K562 (cell line): ENCODE data around the gene C19orf18. TPM values are rescaled to one million over a fixed set of nuclear protein-coding genes. Genes with fewer than 3 reads are reported as not detected.

Experiments used
- ATAC-seq: fragments of 200-7000 bp; cut with Tn5 transposase; 3 replicates; pipeline ENCODE4 v1.9.1; 2020; ENCODE audit warnings: moderate library complexity
- BruUV-seq: library from RNA; stranded (reverse); fragments of 400-500 nt; replicated peaks from 2 replicates; lab custom pipeline; 2021; lab: Mats Ljungman, UMichigan
- CTCF ChIA-PET: fragments of 300-600 bp; formaldehyde crosslinking; extraction: SDS; loops from one replicate; lab custom pipeline; 2021; ENCODE audit warnings: low intra/inter-chr PET ratio; lab: Yijun Ruan, JAX
- POLR2A ChIA-PET: fragments of 300-600, 350-650 bp; sonication (Branson Sonifier 250); formaldehyde crosslinking; extraction: SDS; loops from one replicate; lab custom pipeline; 2021; ENCODE audit warnings: antibody characterized with exemption, inconsistent platforms; lab: Yijun Ruan, JAX
- DNase-seq, 4 experiments: peaks; one replicate each; pipeline versions ENCODE4 v3.0.0 to v3.0.0-alpha.2; 2011 to 2018; ENCODE audit warnings: low spot score in 3 of 4, mixed read lengths in 3 of 4; ENCODE audit errors: extremely low read depth in 1 of 4
- FAIRE-seq: peaks from 2 replicates; lab custom pipeline; 2011; peaks lifted over from hg19 to GRCh38; lab: Jason Lieb, UNC
- H2AFZ ChIP-seq: 2 replicates; pipeline ENCODE4 v1.6.0; 2011; ENCODE audit warnings: low read depth, low read length, control low read depth, inconsistent platforms
- H3K27ac ChIP-seq: fragments of 200-600 bp; 3 replicates; pipeline ENCODE4 v1.8.0; 2011; ENCODE audit warnings: low read depth, mild to moderate bottlenecking, control low read depth, inconsistent platforms, low read length, moderate library complexity, mixed read lengths; ENCODE audit errors: extremely low read depth
- H3K27me3 ChIP-seq, 2 experiments: fragments of 300-600 bp in 1 of 2; 2 replicates in 1 of 2; 3 replicates in 1 of 2; pipeline versions ENCODE4 v1.6.0 to v1.8.0; 2011; ENCODE audit warnings: inconsistent platforms in 2 of 2, low read length in 2 of 2, mild to moderate bottlenecking in 1 of 2, mixed read lengths in 1 of 2, moderate library complexity in 1 of 2; ENCODE audit not compliant: control insufficient read depth in 2 of 2, insufficient read depth in 2 of 2
- H3K36me3 ChIP-seq: fragments of 300-600 bp; 3 replicates; pipeline ENCODE4 v1.8.0; 2011; ENCODE audit warnings: mild to moderate bottlenecking, low read length, inconsistent platforms; ENCODE audit not compliant: control insufficient read depth, insufficient read depth
- H3K4me1 ChIP-seq, 2 experiments: fragments of 200-600 bp in 1 of 2; replicated peaks in 1 of 2; 2 replicates in 1 of 2; 3 replicates in 1 of 2; pipeline versions ENCODE4 v1.5.1 to v1.8.0; 2011; ENCODE audit warnings: inconsistent platforms in 2 of 2, low read length in 2 of 2, mild to moderate bottlenecking in 1 of 2, mixed read lengths in 1 of 2, moderate library complexity in 1 of 2; ENCODE audit not compliant: control insufficient read depth in 2 of 2, insufficient read depth in 2 of 2
- H3K4me2 ChIP-seq: 2 replicates; pipeline ENCODE4 v1.6.1; 2011; ENCODE audit warnings: low read length, control low read depth, inconsistent platforms, mixed read lengths; ENCODE audit not compliant: insufficient read depth
- H3K4me3 ChIP-seq: fragments of 200-600 bp; sonication (generic), shearing (Covaris generic); 2 replicates; pipeline ENCODE4 v1.5.1; 2016; ENCODE audit warnings: control low read depth, inconsistent platforms
- H3K79me2 ChIP-seq: fragments of 200-600 bp; 3 replicates; pipeline ENCODE4 v1.8.0; 2011; ENCODE audit warnings: low read length, inconsistent platforms; ENCODE audit not compliant: control insufficient read depth, insufficient read depth
- H3K9ac ChIP-seq, 2 experiments: 2 replicates each; pipeline versions ENCODE4 v1.6.0 to v1.6.1; 2011; ENCODE audit warnings: low read depth in 2 of 2, low read length in 2 of 2, control low read depth in 1 of 2, inconsistent platforms in 1 of 2, mild to moderate bottlenecking in 1 of 2, mixed read lengths in 1 of 2; ENCODE audit not compliant: insufficient read depth in 1 of 2
- H3K9me1 ChIP-seq: one replicate; pipeline ENCODE4 v1.6.0; 2011; ENCODE audit warnings: inconsistent platforms, mild to moderate bottlenecking, low read length, moderate library complexity; ENCODE audit not compliant: control insufficient read depth, insufficient read depth
- H3K9me3 ChIP-seq: replicated peaks from 2 replicates; pipeline ENCODE4 v1.5.1; 2011; ENCODE audit warnings: low read depth, low read length, inconsistent platforms; ENCODE audit not compliant: control insufficient read depth, insufficient read depth
- H4K20me1 ChIP-seq: replicated peaks from 2 replicates; pipeline ENCODE4 v1.6.1; 2011; ENCODE audit warnings: low read length, inconsistent platforms, mixed read lengths; ENCODE audit not compliant: control insufficient read depth, insufficient read depth
- E2F5 ChIP-seq: sonication (generic); formaldehyde crosslinking; IDR thresholded peaks from 2 replicates; pipeline ENCODE4 v1.8.0; 2022; ENCODE audit warnings: mild to moderate bottlenecking, missing genetic modification reagents
- EP400 ChIP-seq: fragments of 450-650 bp; IDR thresholded peaks from 2 replicates; pipeline ENCODE4 v1.6.1; 2017; ENCODE audit warnings: antibody characterized with exemption, mild to moderate bottlenecking, moderate library complexity
- PYGO2 ChIP-seq: fragments of 450-650 bp; IDR thresholded peaks from 2 replicates; pipeline ENCODE4 v1.6.1; 2016; ENCODE audit warnings: mild to moderate bottlenecking, missing genetic modification characterization, moderate library complexity, missing compliant biosample characterization
- TRIM24 ChIP-seq, 2 experiments: fragments of 450-650 bp; IDR thresholded peaks; 2 replicates each; pipeline ENCODE4 v1.6.1; 2016
- YY1 ChIP-seq, 3 experiments: IDR thresholded peaks; 2 replicates each; pipeline ENCODE4 v1.6.1; 2011; ENCODE audit warnings: low read length in 2 of 3, mild to moderate bottlenecking in 2 of 3, moderate library complexity in 2 of 3, borderline replicate concordance in 1 of 3, control low read depth in 1 of 3, low read depth in 1 of 3; ENCODE audit not compliant: insufficient read depth in 3 of 3, insufficient replicate concordance in 2 of 3, control insufficient read depth in 1 of 3, insufficient read length in 1 of 3; ENCODE audit errors: extremely low read depth in 1 of 3
- ZNF830 ChIP-seq: fragments of 250-450 bp; sonication (Bioruptor Pico); IDR thresholded peaks from 2 replicates; pipeline ENCODE4 v1.5.0; 2021; ENCODE audit warnings: mild to moderate bottlenecking
- WGBS: fragments of 100-300 bp; shearing (Covaris generic); methylation state at CpG from one replicate; pipeline ENCODE4 v1.1.6; 2016; ENCODE audit warnings: low coverage, mixed read lengths; ENCODE audit not compliant: insufficient coverage; ENCODE audit errors: missing lambda C conversion rate; 5-methylcytosine and 5-hydroxymethylcytosine counted together
- in situ Hi-C: fragments of 300-500 bp; cut with MboI; formaldehyde crosslinking; loops from 4 replicates; pipeline ENCODE4 v1.15.0; 2018; ENCODE audit warnings: inconsistent platforms, mixed read lengths
- intact Hi-C: fragments of 100-400 bp; cut with micrococcal nuclease; formaldehyde crosslinking; loops from 2 replicates; pipeline ENCODE4 v1.14.2; 2022
- polyA plus RNA-seq, 8 experiments: library from polyadenylated mRNA; depleted of rRNA in 4 of 8; stranded (reverse) in 5 of 8; unstranded in 3 of 8; fragments of >200 nt; fragmentation: Nextera tagmentation in 2 of 8; fragmentation: Illumina TruSeq in 1 of 8; extraction: Ambion mirVana in 2 of 8; extraction: Trizol in 1 of 8; gene quantifications; 2 replicates each; pipeline versions ENCODE4 v1.2.1 to v1.2.3, GENCODE V29; 2011 to 2014; ENCODE audit warnings: inconsistent platforms in 1 of 8, missing spikeins in 1 of 8
- total RNA-seq, 7 experiments: library from RNA; depleted of rRNA in 6 of 7; stranded (reverse); fragments of >200 nt in 6 of 7; fragmentation: Illumina TruSeq in 2 of 7; extraction: Trizol in 2 of 7; gene quantifications; 2 replicates each; pipeline versions ENCODE4 v1.2.1 to v1.2.3, GENCODE V29; 2011 to 2021; ENCODE audit warnings: low replicate concordance in 1 of 7

C19orf18 gene
- total and polyA plus RNA-seq, 9 of the 15 experiments (the other 6 are each of a cell fraction or from before 2014, with no cell fraction given): not detected

- peak in 2 of 3 experiments; percentile 83 to 85 for TF ChIP-seq YY1 (IDR thresholded peaks at IDR 0.05; ENCODE audit: borderline replicate concordance in 1 of 3, control insufficient read depth in 1 of 3, extremely low read depth in 1 of 3, insufficient read depth in 3 of 3, insufficient read length in 1 of 3, insufficient replicate concordance in 2 of 3, low read depth in 1 of 3, low read length in 2 of 3)
- TF ChIP-seq, all 486 proteins: peak for 12
These were observed 28.2 kb upstream of the C19orf18 start, which contains the start of gene ZNF606 (continued) for GRCh38 chr19:58002384-58003173.

GRCh38 chr19:58001895-58002369 is 27.6 kb upstream of the C19orf18 start:
- Histone ChIP-seq H3K9me3 (no peaks in the 10 kb centered on the region; the same call in 1 of the 2 replicates), H3K79me2 (no peaks in the 10 kb centered on the region), H3K27me3 (no peaks in the 10 kb centered on the region), H3K9ac (no peak overlapping the region), H3K4me2 (peak overlapping the region; percentile 21; the same call in 1 of the 2 replicates), H3K27ac (no peak overlapping the region), H3K4me3 (peak overlapping the region; percentile 33), H3K36me3 (no peaks in the 10 kb centered on the region), H3K4me1 (peaks cover 0 to 9% of the 10 kb centered on the region in 2 experiments; a peak in 2 of 5 replicates), H4K20me1 (no peaks in the 10 kb centered on the region)
- POLR2A ChIA-PET: no interaction called here
- in situ Hi-C loops (no loop called here), intact Hi-C loops (no loop called here)
- no TSS peak for BruUV-seq
- CTCF ChIA-PET: no interaction called here
- DNase-seq: no peak
- no peak for FAIRE-seq
- TF ChIP-seq ZNF830 (CRISPR knock-in tag) (no peak), E2F5 (CRISPR knock-in tag) (no peak), TRIM24 (IDR thresholded peaks at IDR 0.05) (no peak), PYGO2 (tag) (no peak), EP400 (no peak)
- TF ChIP-seq, all 486 proteins: peak for 0
- no peaks in the 10 kb centered on the region for H3K9me1 ChIP-seq
- no peak for ATAC-seq
- 9% methylated on average over 23 of the region's 23 CpGs for WGBS
- H2AFZ ChIP-seq: no peak overlapping the region
